OCI-LY7 (cell line): Measurements from ENCODE around the gene FKBP4. TPM values are rescaled to one million over a fixed set of nuclear protein-coding genes. Genes with fewer than 3 reads are reported as not detected.

Source experiments
- BruUV-seq: library from RNA; stranded (reverse); fragments of 400-500 nt; replicated peaks from 2 replicates; lab custom pipeline; 2021; lab: Mats Ljungman, UMichigan
- CTCF ChIA-PET: fragments of 300-600 bp; sonication (Branson Sonifier 250); formaldehyde crosslinking; loops from one replicate; lab custom pipeline; 2022; ENCODE audit warnings: antibody characterized with exemption; ENCODE audit not compliant: unreplicated experiment; lab: Charles Lee
- POLR2A ChIA-PET: fragments of 300-600 bp; sonication (Branson Sonifier 250); formaldehyde crosslinking; loops from one replicate; lab custom pipeline; 2022; ENCODE audit warnings: antibody characterized with exemption; lab: Charles Lee
- DNase-seq: peaks from one replicate; pipeline ENCODE4 v3.0.0-alpha.2; 2015; ENCODE audit warnings: low spot score
- H2AFZ ChIP-seq: fragments of 200-600 bp; sonication (generic), shearing (Covaris generic); 2 replicates; pipeline ENCODE4 v1.6.1; 2014; ENCODE audit warnings: mild to moderate bottlenecking, antibody characterized with exemption, low read length, moderate library complexity
- H3K27ac ChIP-seq: fragments of 200-600 bp; sonication (generic); 2 replicates; pipeline ENCODE4 v1.5.1; 2014; ENCODE audit warnings: mixed run types, low read depth, mild to moderate bottlenecking, moderate library complexity, low read length, inconsistent platforms; ENCODE audit not compliant: poor library complexity, severe bottlenecking
- H3K36me3 ChIP-seq: fragments of 200-600 bp; sonication (generic); 2 replicates; pipeline ENCODE4 v1.6.1; 2014; ENCODE audit warnings: mild to moderate bottlenecking, antibody characterized with exemption, low read length, moderate library complexity, mixed read lengths; ENCODE audit not compliant: insufficient read depth
- H3K4me1 ChIP-seq: fragments of 200-600 bp; sonication (generic); 2 replicates; pipeline ENCODE4 v1.5.1; 2014; ENCODE audit warnings: mild to moderate bottlenecking, low read length; ENCODE audit not compliant: insufficient read depth, poor library complexity, severe bottlenecking
- H3K4me2 ChIP-seq: fragments of 200-600 bp; sonication (generic); 2 replicates; pipeline ENCODE4 v1.6.1; 2014; ENCODE audit warnings: mild to moderate bottlenecking, low read length
- H3K4me3 ChIP-seq: fragments of 200-600 bp; sonication (generic); 2 replicates; pipeline ENCODE4 v1.5.1; 2014; ENCODE audit warnings: mild to moderate bottlenecking, low read depth, low read length; ENCODE audit not compliant: poor library complexity, severe bottlenecking
- H3K79me2 ChIP-seq: fragments of 200-600 bp; sonication (generic); 2 replicates; pipeline ENCODE4 v1.6.1; 2016; ENCODE audit warnings: low read depth, mild to moderate bottlenecking, low read length, moderate library complexity, mixed read lengths; ENCODE audit not compliant: insufficient read depth
- H3K9me2 ChIP-seq: fragments of 200-600 bp; sonication (generic); 2 replicates; pipeline ENCODE4 v1.6.1; 2016; ENCODE audit warnings: mild to moderate bottlenecking, low read length, mixed read lengths; ENCODE audit not compliant: insufficient read depth
- H3K9me3 ChIP-seq: fragments of 200-600 bp; sonication (generic); 2 replicates; pipeline ENCODE4 v1.6.1; 2014; ENCODE audit warnings: mild to moderate bottlenecking, mixed run types, low read length, mixed read lengths
- H4K20me1 ChIP-seq: fragments of 200-600 bp; sonication (generic); 2 replicates; pipeline ENCODE4 v1.6.1; 2014; ENCODE audit warnings: mild to moderate bottlenecking, antibody characterized with exemption, low read length, moderate library complexity, mixed read lengths; ENCODE audit not compliant: insufficient read depth
- CTCF ChIP-seq: fragments of 200-600 bp; sonication (generic); conservative IDR thresholded peaks from 2 replicates; pipeline ENCODE4 v1.5.1; 2014; ENCODE audit warnings: mild to moderate bottlenecking, antibody characterized with exemption, low read length, moderate library complexity, mixed read lengths
- EZH2phosphoT487 ChIP-seq: fragments of 200-600 bp; sonication (generic); IDR thresholded peaks from 2 replicates; pipeline ENCODE4 v1.6.1; 2018; ENCODE audit warnings: low read depth, borderline replicate concordance, mild to moderate bottlenecking, mixed run types, antibody characterized with exemption, low read length, moderate library complexity, mixed read lengths
- intact Hi-C: fragments of 100-400 bp; cut with micrococcal nuclease; formaldehyde crosslinking; loops from one replicate; pipeline ENCODE4 v1.10.0; 2022; ENCODE audit not compliant: unreplicated experiment
- total RNA-seq, 2 experiments: library from RNA; depleted of rRNA in 1 of 2; stranded (reverse); fragments of >200 nt in 1 of 2; shearing (Covaris generic) in 1 of 2; gene quantifications; 2 replicates each; pipeline ENCODE4 v1.2.3, GENCODE V29; 2014 to 2022

The FKBP4 gene
- total RNA-seq, 2 experiments from 2014 or later, result 86.7 to 131 TPM

GRCh38 chr12:2754208-2754607 is 40.6 kb upstream of the FKBP4 start:
- ChIA-PET POLR2A (no interaction called here), CTCF (no interaction called here)
- intact Hi-C loops, result no loop called here
- Histone ChIP-seq H3K27ac (no peak overlapping the region), H3K9me3 (no peaks in the 10 kb centered on the region), H3K36me3 (no peaks in the 10 kb centered on the region), H3K4me2 (no peak overlapping the region), H4K20me1 (no peaks in the 10 kb centered on the region), H3K79me2 (no peaks in the 10 kb centered on the region), H3K4me3 (no peak overlapping the region), H2AFZ (no peak overlapping the region), H3K4me1 (no peaks in the 10 kb centered on the region), H3K9me2 (no peaks in the 10 kb centered on the region)
- DNase-seq, result no peak
- BruUV-seq, result no TSS peak
- TF ChIP-seq CTCF (no peak), EZH2phosphoT487 (no peak)

GRCh38 chr12:2756756-2757155 is 38.0 kb upstream of the FKBP4 start:
- H3K9me2 ChIP-seq, result no peaks in the 10 kb centered on the region
- no peaks in the 10 kb centered on the region for H3K4me1 ChIP-seq
- H3K79me2 ChIP-seq, result no peaks in the 10 kb centered on the region
- H3K36me3 ChIP-seq, result no peaks in the 10 kb centered on the region
- BruUV-seq, result no TSS peak
- intact Hi-C loops, result no loop called here
- H3K9me3 ChIP-seq, result no peaks in the 10 kb centered on the region
- CTCF ChIA-PET, result no interaction called here
- no peaks in the 10 kb centered on the region for H4K20me1 ChIP-seq
- H2AFZ ChIP-seq, result no peak overlapping the region
- no peak overlapping the region for H3K4me2 ChIP-seq
- H3K27ac ChIP-seq, result no peak overlapping the region
- TF ChIP-seq CTCF (no peak), EZH2phosphoT487 (no peak)
- H3K4me3 ChIP-seq, result no peak overlapping the region
- POLR2A ChIA-PET, result no interaction called here
- DNase-seq, result no peak

- H3K9me3 ChIP-seq, result no peaks in the 10 kb centered on the region
- no peak overlapping the region for H3K4me3 ChIP-seq
- H3K27ac ChIP-seq, result no peak overlapping the region
- DNase-seq, result no peak
- H3K79me2 ChIP-seq, result no peaks in the 10 kb centered on the region
- ChIA-PET POLR2A (no interaction called here), CTCF (no interaction called here)
- H3K9me2 ChIP-seq, result no peaks in the 10 kb centered on the region
- no peaks in the 10 kb centered on the region for H4K20me1 ChIP-seq
- BruUV-seq, result no TSS peak
- no peak overlapping the region for H3K4me2 ChIP-seq
- no peaks in the 10 kb centered on the region for H3K36me3 ChIP-seq
- no peaks in the 10 kb centered on the region for H3K4me1 ChIP-seq
- intact Hi-C loops, result no loop called here
- TF ChIP-seq CTCF, result no peak
- TF ChIP-seq EZH2phosphoT487, result no peak
- H2AFZ ChIP-seq, result no peak overlapping the region
These were observed 35.0 kb upstream of the FKBP4 start for GRCh38 chr12:2759733-2760132.
